GM23248 (cell line): ENCODE measurements around the gene SLC36A3. TPM values are rescaled to one million over a fixed set of nuclear protein-coding genes. Genes with fewer than 3 reads are reported as not detected.

Experiments
- DNase-seq: peaks from one replicate; pipeline ENCODE4 v3.0.0-alpha.2; 2015
- H2AFZ ChIP-seq: fragments of 200-600 bp; sonication (generic); 2 replicates; pipeline ENCODE4 v1.6.1; 2016; ENCODE audit warnings: antibody characterized with exemption
- H3F3A ChIP-seq: fragments of 200-600 bp; sonication (generic); 2 replicates; pipeline ENCODE4 v1.6.1; 2016; ENCODE audit warnings: mild to moderate bottlenecking, antibody characterized with exemption, mixed run types; ENCODE audit not compliant: insufficient read depth
- H3K27ac ChIP-seq: fragments of 200-600 bp; sonication (generic); 2 replicates; pipeline ENCODE4 v1.5.1; 2016; ENCODE audit warnings: mild to moderate bottlenecking
- H3K27me3 ChIP-seq: fragments of 200-600 bp; sonication (generic); replicated peaks from 2 replicates; pipeline ENCODE4 v1.6.1; 2016; ENCODE audit warnings: mild to moderate bottlenecking; ENCODE audit not compliant: insufficient read depth
- H3K36me3 ChIP-seq: fragments of 200-600 bp; sonication (generic); 2 replicates; pipeline ENCODE4 v1.6.1; 2016; ENCODE audit warnings: low read depth, mild to moderate bottlenecking
- H3K4me1 ChIP-seq: fragments of 200-600 bp; sonication (generic); 2 replicates; pipeline ENCODE4 v1.6.1; 2016; ENCODE audit warnings: mild to moderate bottlenecking; ENCODE audit not compliant: insufficient read depth
- H3K4me2 ChIP-seq: fragments of 200-600 bp; sonication (generic); one replicate; pipeline ENCODE4 v1.6.1; 2016; ENCODE audit warnings: mild to moderate bottlenecking; ENCODE audit not compliant: unreplicated experiment
- H3K4me3 ChIP-seq: fragments of 200-600 bp; sonication (generic); 2 replicates; pipeline ENCODE4 v1.5.1; 2016; ENCODE audit warnings: mild to moderate bottlenecking
- H3K79me2 ChIP-seq: fragments of 200-600 bp; sonication (generic); 2 replicates; pipeline ENCODE4 v1.6.1; 2016; ENCODE audit warnings: mild to moderate bottlenecking; ENCODE audit not compliant: insufficient read depth
- H3K9ac ChIP-seq: fragments of 200-600 bp; sonication (generic); 2 replicates; pipeline ENCODE4 v1.6.1; 2016; ENCODE audit warnings: mild to moderate bottlenecking
- H3K9me2 ChIP-seq: fragments of 200-600 bp; sonication (generic); 2 replicates; pipeline ENCODE4 v1.6.1; 2016; ENCODE audit warnings: mixed run types, mild to moderate bottlenecking, moderate library complexity; ENCODE audit not compliant: insufficient read depth
- H3K9me3 ChIP-seq: fragments of 200-600 bp; sonication (generic); one replicate; pipeline ENCODE4 v1.6.1; 2017; ENCODE audit warnings: low read depth
- H4K20me1 ChIP-seq: fragments of 200-600 bp; sonication (generic); 2 replicates; pipeline ENCODE4 v1.6.0; 2016; ENCODE audit not compliant: insufficient read depth
- EZH2 ChIP-seq: fragments of 200-600 bp; sonication (generic); IDR thresholded peaks from 2 replicates; pipeline ENCODE4 v1.6.1; 2018; ENCODE audit warnings: antibody characterized with exemption, mild to moderate bottlenecking; ENCODE audit not compliant: insufficient read depth, poor library complexity, severe bottlenecking
- EZH2phosphoT487 ChIP-seq: fragments of 200-600 bp; sonication (generic); IDR thresholded peaks from 2 replicates; pipeline ENCODE4 v1.6.1; 2018; ENCODE audit warnings: antibody characterized with exemption, moderate library complexity, mild to moderate bottlenecking, low read depth; ENCODE audit not compliant: insufficient read depth
- WGBS, 2 experiments: methylation state at CpG; one replicate each; pipeline ENCODE4 v1.1.6; 2015 to 2017; ENCODE audit warnings: low lambda C conversion rate in 2 of 2, low coverage in 1 of 2; ENCODE audit errors: missing lambda C conversion rate in 2 of 2; 5-methylcytosine and 5-hydroxymethylcytosine counted together
- in situ Hi-C: fragments of 300-500 bp; cut with MboI; formaldehyde crosslinking; loops from 2 replicates; pipeline ENCODE4 v1.15.0; 2020
- polyA plus RNA-seq: library from polyadenylated mRNA; unstranded; fragments of >200 nt; fragmentation: Nextera tagmentation; extraction: Ambion mirVana; gene quantifications from 2 replicates; pipeline ENCODE4 v1.2.1, GENCODE V29; 2016
- total RNA-seq: library from RNA; depleted of rRNA; stranded (reverse); fragments of >200 nt; shearing (Covaris generic); gene quantifications from 2 replicates; pipeline ENCODE4 v1.2.3, GENCODE V29; 2014

SLC36A3 gene
- total and polyA plus RNA-seq, 2 experiments from 2014 or later = not detected

GRCh38 chr5:151278845-151279244 lies 24.7 kb downstream of the SLC36A3 start:
- no peak overlapping the region for H3K27ac ChIP-seq
- DNase-seq = no peak

GRCh38 chr5:151275803-151276202 lies 27.8 kb downstream of the SLC36A3 start:
- no peak overlapping the region for H3K4me2 ChIP-seq
- no peaks in the 10 kb centered on the region for H3K79me2 ChIP-seq
- no peaks in the 10 kb centered on the region for H3F3A ChIP-seq
- H4K20me1 ChIP-seq = no peaks in the 10 kb centered on the region
- H3K27ac ChIP-seq = no peak overlapping the region
- no peaks in the 10 kb centered on the region for H3K36me3 ChIP-seq
- no peaks in the 10 kb centered on the region for H3K9me2 ChIP-seq
- H3K9me3 ChIP-seq = no peaks in the 10 kb centered on the region
- WGBS, 2 experiments = 80 to 81% methylated on average over 2 of the region's 2 CpGs
- no peak for TF ChIP-seq EZH2
- TF ChIP-seq EZH2phosphoT487 = no peak
- no peak for DNase-seq
- H3K27me3 ChIP-seq = 0 out of 2 replicates have a peak, but pooled peaks cover 14% of the 10 kb centered on the region
- no peak overlapping the region for H3K4me3 ChIP-seq
- H3K9ac ChIP-seq = no peak overlapping the region
- H2AFZ ChIP-seq = no peak overlapping the region
- H3K4me1 ChIP-seq = no peaks in the 10 kb centered on the region
- in situ Hi-C loops = no loop called here

More at GRCh38 chr5:151278845-151279244, 24.7 kb downstream of the SLC36A3 start:
- H3K79me2 ChIP-seq = no peaks in the 10 kb centered on the region
- no peak overlapping the region for H3K9ac ChIP-seq
- no peak overlapping the region for H3K4me3 ChIP-seq
- no peak overlapping the region for H3K4me2 ChIP-seq
- WGBS, 2 experiments = 46% methylated on average over 5 of the region's 5 CpGs
- H2AFZ ChIP-seq = no peak overlapping the region
- no peaks in the 10 kb centered on the region for H3K4me1 ChIP-seq
- no peaks in the 10 kb centered on the region for H3K9me3 ChIP-seq
- in situ Hi-C loops = no loop called here
- H3K9me2 ChIP-seq = no peaks in the 10 kb centered on the region
- H3K27me3 ChIP-seq = 0 out of 2 replicates have a peak, but pooled peaks cover 14% of the 10 kb centered on the region
- no peak for TF ChIP-seq EZH2
- H3F3A ChIP-seq = no peaks in the 10 kb centered on the region
- no peaks in the 10 kb centered on the region for H4K20me1 ChIP-seq
- no peaks in the 10 kb centered on the region for H3K36me3 ChIP-seq

- H3K27ac ChIP-seq = no peak overlapping the region
- no peaks in the 10 kb centered on the region for H3F3A ChIP-seq
- H3K27me3 ChIP-seq = 0 out of 2 replicates have a peak, but pooled peaks cover 14% of the 10 kb centered on the region
- no peak for TF ChIP-seq EZH2
- TF ChIP-seq EZH2phosphoT487 = no peak
- no peaks in the 10 kb centered on the region for H3K4me1 ChIP-seq
- H2AFZ ChIP-seq = no peak overlapping the region
- H4K20me1 ChIP-seq = no peaks in the 10 kb centered on the region
- H3K79me2 ChIP-seq = no peaks in the 10 kb centered on the region
- no peak overlapping the region for H3K4me3 ChIP-seq
- no peak for DNase-seq
- no peaks in the 10 kb centered on the region for H3K9me2 ChIP-seq
- no peaks in the 10 kb centered on the region for H3K36me3 ChIP-seq
- H3K9me3 ChIP-seq = no peaks in the 10 kb centered on the region
- no peak overlapping the region for H3K9ac ChIP-seq
- in situ Hi-C loops = no loop called here
- no peak overlapping the region for H3K4me2 ChIP-seq
Observed at GRCh38 chr5:151274666-151275065, 28.9 kb downstream of the SLC36A3 start.

GRCh38 chr5:151271336-151271735 lies 32.2 kb downstream of the SLC36A3 start:
- in situ Hi-C loops = no loop called here
- Histone ChIP-seq H3K9me2 (no peaks in the 10 kb centered on the region), H4K20me1 (no peaks in the 10 kb centered on the region), H3K27ac (no peak overlapping the region), H3K79me2 (no peaks in the 10 kb centered on the region), H3K9ac (no peak overlapping the region), H3K4me2 (no peak overlapping the region), H3K9me3 (no peaks in the 10 kb centered on the region), H3K27me3 (no peaks in the 10 kb centered on the region), H2AFZ (no peak overlapping the region), H3K4me3 (no peak overlapping the region), H3K36me3 (no peaks in the 10 kb centered on the region), H3K4me1 (no peaks in the 10 kb centered on the region), H3F3A (no peaks in the 10 kb centered on the region)
- TF ChIP-seq EZH2phosphoT487 = no peak
- TF ChIP-seq EZH2 = no peak
- no peak for DNase-seq

- Histone ChIP-seq H4K20me1 (no peaks in the 10 kb centered on the region), H3K27me3 (no peaks in the 10 kb centered on the region), H3K9ac (no peak overlapping the region), H3K36me3 (no peaks in the 10 kb centered on the region), H3K79me2 (no peaks in the 10 kb centered on the region), H2AFZ (no peak overlapping the region), H3K4me2 (no peak overlapping the region), H3K27ac (no peak overlapping the region), H3K9me3 (no peaks in the 10 kb centered on the region), H3K4me1 (no peaks in the 10 kb centered on the region), H3K4me3 (no peak overlapping the region), H3F3A (no peaks in the 10 kb centered on the region), H3K9me2 (no peaks in the 10 kb centered on the region)
- WGBS, 2 experiments = 46 to 67% methylated on average over 1 of the region's 1 CpG
- DNase-seq = peak; percentile 30
- in situ Hi-C loops = no loop called here
- no peak for TF ChIP-seq EZH2
Observed at GRCh38 chr5:151270599-151270998, 33.0 kb downstream of the SLC36A3 start.
